ENCODE measurements around the gene MSMP. TPM values are rescaled to one million over a fixed set of nuclear protein-coding genes. Genes with fewer than 3 reads are reported as not detected.

MSMP gene
- total and polyA plus RNA-seq, 10 of the 15 experiments (the other 5 are each of a cell fraction or from before 2014, with no cell fraction given) = 0.33 to 2.4 (median 0.86) TPM; not detected in 4

DNA sequence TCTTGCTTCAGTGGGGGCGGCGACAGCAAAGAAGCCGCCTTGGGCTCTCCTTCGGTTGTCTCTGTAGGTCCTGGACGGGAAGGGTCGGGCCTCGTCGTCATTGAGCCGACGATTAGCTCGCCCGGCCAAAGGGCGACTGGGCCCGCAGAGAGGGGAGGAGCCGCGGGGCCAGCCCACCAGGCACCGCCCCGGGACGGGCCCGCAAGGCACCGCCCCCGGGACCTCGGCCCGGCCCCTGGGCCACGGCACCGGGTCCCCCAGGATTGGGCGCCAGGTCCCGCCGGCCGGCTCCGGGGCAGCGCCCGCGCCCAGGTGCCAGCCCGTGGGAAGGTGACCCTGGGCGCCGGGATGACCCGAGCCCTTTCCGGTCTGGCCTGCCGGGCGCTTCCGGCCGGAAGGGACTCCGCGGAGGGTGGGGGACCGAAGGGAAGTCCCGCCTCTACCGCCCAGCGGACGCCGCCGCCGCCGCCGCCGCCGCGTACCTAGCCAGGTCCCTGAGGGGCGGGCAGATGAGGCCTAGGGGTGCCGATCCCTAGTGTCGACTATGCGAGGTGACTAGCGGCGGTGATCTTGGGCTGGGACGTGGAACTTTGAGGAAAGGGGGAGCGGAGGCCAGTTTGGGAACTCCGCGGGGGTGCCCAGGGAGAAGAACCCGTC is 5.1 kb downstream of the MSMP start, which contains the start of the genes GBA2 and RGP1 (continued):
- TF ChIP-seq, protein P1, sequence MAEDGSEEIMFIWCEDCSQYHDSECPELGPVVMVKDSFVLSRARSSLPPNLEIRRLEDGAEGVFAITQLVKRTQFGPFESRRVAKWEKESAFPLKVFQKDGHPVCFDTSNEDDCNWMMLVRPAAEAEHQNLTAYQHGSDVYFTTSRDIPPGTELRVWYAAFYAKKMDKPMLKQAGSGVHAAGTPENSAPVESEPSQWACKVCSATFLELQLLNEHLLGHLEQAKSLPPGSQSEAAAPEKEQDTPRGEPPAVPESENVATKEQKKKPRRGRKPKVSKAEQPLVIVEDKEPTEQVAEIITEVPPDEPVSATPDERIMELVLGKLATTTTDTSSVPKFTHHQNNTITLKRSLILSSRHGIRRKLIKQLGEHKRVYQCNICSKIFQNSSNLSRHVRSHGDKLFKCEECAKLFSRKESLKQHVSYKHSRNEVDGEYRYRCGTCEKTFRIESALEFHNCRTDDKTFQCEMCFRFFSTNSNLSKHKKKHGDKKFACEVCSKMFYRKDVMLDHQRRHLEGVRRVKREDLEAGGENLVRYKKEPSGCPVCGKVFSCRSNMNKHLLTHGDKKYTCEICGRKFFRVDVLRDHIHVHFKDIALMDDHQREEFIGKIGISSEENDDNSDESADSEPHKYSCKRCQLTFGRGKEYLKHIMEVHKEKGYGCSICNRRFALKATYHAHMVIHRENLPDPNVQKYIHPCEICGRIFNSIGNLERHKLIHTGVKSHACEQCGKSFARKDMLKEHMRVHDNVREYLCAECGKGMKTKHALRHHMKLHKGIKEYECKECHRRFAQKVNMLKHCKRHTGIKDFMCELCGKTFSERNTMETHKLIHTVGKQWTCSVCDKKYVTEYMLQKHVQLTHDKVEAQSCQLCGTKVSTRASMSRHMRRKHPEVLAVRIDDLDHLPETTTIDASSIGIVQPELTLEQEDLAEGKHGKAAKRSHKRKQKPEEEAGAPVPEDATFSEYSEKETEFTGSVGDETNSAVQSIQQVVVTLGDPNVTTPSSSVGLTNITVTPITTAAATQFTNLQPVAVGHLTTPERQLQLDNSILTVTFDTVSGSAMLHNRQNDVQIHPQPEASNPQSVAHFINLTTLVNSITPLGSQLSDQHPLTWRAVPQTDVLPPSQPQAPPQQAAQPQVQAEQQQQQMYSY (CRISPR knock-in tag; IDR thresholded peaks at IDR 0.05) = no peak
- TF ChIP-seq NR2F1 (conservative IDR thresholded peaks at IDR 0.05) (peak; percentile 100), NFXL1 (IDR thresholded peaks at IDR 0.05; ENCODE audit: borderline replicate concordance) (0 out of 2 replicates have a peak, but pooled peaks have one; percentile 38), SREBF1 (IDR thresholded peaks at IDR 0.05; ENCODE audit: low read length) (no peak), RCOR1 (conservative IDR thresholded peaks at IDR 0.05; ENCODE audit: low read depth, low read length) (no peak), ZNF24 (IDR thresholded peaks at IDR 0.05) (peak; percentile 41; the same call in 1 of the 2 replicates), MEF2B (IDR thresholded peaks at IDR 0.05; ENCODE audit: partially characterized antibody, poor library complexity, severe bottlenecking) (peak; percentile 64)
- TF ChIP-seq, protein P2, sequence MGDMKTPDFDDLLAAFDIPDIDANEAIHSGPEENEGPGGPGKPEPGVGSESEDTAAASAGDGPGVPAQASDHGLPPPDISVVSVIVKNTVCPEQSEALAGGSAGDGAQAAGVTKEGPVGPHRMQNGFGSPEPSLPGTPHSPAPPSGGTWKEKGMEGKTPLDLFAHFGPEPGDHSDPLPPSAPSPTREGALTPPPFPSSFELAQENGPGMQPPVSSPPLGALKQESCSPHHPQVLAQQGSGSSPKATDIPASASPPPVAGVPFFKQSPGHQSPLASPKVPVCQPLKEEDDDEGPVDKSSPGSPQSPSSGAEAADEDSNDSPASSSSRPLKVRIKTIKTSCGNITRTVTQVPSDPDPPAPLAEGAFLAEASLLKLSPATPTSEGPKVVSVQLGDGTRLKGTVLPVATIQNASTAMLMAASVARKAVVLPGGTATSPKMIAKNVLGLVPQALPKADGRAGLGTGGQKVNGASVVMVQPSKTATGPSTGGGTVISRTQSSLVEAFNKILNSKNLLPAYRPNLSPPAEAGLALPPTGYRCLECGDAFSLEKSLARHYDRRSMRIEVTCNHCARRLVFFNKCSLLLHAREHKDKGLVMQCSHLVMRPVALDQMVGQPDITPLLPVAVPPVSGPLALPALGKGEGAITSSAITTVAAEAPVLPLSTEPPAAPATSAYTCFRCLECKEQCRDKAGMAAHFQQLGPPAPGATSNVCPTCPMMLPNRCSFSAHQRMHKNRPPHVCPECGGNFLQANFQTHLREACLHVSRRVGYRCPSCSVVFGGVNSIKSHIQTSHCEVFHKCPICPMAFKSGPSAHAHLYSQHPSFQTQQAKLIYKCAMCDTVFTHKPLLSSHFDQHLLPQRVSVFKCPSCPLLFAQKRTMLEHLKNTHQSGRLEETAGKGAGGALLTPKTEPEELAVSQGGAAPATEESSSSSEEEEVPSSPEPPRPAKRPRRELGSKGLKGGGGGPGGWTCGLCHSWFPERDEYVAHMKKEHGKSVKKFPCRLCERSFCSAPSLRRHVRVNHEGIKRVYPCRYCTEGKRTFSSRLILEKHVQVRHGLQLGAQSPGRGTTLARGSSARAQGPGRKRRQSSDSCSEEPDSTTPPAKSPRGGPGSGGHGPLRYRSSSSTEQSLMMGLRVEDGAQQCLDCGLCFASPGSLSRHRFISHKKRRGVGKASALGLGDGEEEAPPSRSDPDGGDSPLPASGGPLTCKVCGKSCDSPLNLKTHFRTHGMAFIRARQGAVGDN (IDR thresholded peaks at IDR 0.05) = peak; percentile 87
- TF ChIP-seq, protein P3, sequence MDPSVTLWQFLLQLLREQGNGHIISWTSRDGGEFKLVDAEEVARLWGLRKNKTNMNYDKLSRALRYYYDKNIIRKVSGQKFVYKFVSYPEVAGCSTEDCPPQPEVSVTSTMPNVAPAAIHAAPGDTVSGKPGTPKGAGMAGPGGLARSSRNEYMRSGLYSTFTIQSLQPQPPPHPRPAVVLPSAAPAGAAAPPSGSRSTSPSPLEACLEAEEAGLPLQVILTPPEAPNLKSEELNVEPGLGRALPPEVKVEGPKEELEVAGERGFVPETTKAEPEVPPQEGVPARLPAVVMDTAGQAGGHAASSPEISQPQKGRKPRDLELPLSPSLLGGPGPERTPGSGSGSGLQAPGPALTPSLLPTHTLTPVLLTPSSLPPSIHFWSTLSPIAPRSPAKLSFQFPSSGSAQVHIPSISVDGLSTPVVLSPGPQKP (IDR thresholded peaks at IDR 0.05; ENCODE audit: low read depth, low read length) = peak; percentile 75
- TF ChIP-seq, protein P4, sequence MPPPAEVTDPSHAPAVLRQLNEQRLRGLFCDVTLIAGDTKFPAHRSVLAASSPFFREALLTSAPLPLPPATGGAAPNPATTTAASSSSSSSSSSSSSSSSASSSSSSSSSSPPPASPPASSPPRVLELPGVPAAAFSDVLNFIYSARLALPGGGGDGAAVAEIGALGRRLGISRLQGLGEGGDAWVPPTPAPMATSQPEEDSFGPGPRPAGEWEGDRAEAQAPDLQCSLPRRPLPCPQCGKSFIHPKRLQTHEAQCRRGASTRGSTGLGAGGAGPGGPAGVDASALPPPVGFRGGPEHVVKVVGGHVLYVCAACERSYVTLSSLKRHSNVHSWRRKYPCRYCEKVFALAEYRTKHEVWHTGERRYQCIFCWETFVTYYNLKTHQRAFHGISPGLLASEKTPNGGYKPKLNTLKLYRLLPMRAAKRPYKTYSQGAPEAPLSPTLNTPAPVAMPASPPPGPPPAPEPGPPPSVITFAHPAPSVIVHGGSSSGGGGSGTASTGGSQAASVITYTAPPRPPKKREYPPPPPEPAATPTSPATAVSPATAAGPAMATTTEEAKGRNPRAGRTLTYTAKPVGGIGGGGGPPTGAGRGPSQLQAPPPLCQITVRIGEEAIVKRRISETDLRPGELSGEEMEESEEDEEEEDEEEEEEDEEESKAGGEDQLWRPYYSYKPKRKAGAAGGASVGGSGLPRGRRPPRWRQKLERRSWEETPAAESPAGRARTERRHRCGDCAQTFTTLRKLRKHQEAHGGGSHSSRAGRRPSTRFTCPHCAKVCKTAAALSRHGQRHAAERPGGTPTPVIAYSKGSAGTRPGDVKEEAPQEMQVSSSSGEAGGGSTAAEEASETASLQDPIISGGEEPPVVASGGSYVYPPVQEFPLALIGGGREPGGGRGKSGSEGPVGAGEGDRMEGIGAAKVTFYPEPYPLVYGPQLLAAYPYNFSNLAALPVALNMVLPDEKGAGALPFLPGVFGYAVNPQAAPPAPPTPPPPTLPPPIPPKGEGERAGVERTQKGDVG (CRISPR knock-in tag; IDR thresholded peaks at IDR 0.05) = no peak
- TF ChIP-seq, protein P5, sequence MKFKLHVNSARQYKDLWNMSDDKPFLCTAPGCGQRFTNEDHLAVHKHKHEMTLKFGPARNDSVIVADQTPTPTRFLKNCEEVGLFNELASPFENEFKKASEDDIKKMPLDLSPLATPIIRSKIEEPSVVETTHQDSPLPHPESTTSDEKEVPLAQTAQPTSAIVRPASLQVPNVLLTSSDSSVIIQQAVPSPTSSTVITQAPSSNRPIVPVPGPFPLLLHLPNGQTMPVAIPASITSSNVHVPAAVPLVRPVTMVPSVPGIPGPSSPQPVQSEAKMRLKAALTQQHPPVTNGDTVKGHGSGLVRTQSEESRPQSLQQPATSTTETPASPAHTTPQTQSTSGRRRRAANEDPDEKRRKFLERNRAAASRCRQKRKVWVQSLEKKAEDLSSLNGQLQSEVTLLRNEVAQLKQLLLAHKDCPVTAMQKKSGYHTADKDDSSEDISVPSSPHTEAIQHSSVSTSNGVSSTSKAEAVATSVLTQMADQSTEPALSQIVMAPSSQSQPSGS (IDR thresholded peaks at IDR 0.05; ENCODE audit: low read length) = no peak
- TF ChIP-seq, protein P6, sequence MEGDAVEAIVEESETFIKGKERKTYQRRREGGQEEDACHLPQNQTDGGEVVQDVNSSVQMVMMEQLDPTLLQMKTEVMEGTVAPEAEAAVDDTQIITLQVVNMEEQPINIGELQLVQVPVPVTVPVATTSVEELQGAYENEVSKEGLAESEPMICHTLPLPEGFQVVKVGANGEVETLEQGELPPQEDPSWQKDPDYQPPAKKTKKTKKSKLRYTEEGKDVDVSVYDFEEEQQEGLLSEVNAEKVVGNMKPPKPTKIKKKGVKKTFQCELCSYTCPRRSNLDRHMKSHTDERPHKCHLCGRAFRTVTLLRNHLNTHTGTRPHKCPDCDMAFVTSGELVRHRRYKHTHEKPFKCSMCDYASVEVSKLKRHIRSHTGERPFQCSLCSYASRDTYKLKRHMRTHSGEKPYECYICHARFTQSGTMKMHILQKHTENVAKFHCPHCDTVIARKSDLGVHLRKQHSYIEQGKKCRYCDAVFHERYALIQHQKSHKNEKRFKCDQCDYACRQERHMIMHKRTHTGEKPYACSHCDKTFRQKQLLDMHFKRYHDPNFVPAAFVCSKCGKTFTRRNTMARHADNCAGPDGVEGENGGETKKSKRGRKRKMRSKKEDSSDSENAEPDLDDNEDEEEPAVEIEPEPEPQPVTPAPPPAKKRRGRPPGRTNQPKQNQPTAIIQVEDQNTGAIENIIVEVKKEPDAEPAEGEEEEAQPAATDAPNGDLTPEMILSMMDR (IDR thresholded peaks at IDR 0.05 in 2 of 3, conservative IDR thresholded peaks at IDR 0.05 in 1 of 3; ENCODE audit: control insufficient read depth in 2 of 3, extremely low read depth in 1 of 3, insufficient read depth in 1 of 3, low read depth in 3 of 3, low read length in 3 of 3) = no peak

Data from GM12878 (cell line).